SH-SY5Y (cell line): ENCODE data around the gene MRGPRX2.

Source experiments
- GATA2 ChIP-seq: IDR thresholded peaks from 2 replicates; pipeline ENCODE4 v1.6.1; 2011; ENCODE audit warnings: mild to moderate bottlenecking, low read depth, low read length
- GATA3 ChIP-seq: IDR thresholded peaks from 2 replicates; pipeline ENCODE4 v1.6.1; 2011; ENCODE audit warnings: low read depth, mild to moderate bottlenecking, low read length, moderate library complexity

DNA sequence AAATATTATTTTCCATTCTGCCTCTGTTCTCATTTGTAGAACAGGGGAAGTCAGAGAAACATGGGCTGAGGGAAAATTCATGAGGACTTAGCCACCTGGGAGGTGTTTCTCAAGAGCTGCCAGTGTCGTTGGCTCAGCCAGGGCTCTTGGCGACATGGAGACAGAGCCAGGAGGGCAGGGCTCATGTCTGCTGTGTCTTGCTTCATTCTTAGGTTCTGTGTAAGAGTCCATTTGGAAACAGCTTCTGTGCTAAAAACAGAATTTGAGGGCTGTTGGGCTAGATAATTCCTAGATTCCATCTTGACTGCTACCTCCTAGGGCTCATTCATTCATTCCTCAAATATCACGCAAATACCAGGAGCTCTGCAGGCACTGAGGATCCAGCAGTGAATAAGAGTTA, 15.1 kb upstream of the MRGPRX2 start:
- no peak for TF ChIP-seq GATA3
- TF ChIP-seq GATA2: no peak
